ENCODE results near the gene ARID3A. TPM values are rescaled to one million over a fixed set of nuclear protein-coding genes. Genes with fewer than 3 reads are reported as not detected.
"Not testable (repeated sequence)": the region's sequence is repeated elsewhere in the genome, so short reads cannot be mapped to it uniquely, and the experiment has no call there.

The ARID3A gene, protein sequence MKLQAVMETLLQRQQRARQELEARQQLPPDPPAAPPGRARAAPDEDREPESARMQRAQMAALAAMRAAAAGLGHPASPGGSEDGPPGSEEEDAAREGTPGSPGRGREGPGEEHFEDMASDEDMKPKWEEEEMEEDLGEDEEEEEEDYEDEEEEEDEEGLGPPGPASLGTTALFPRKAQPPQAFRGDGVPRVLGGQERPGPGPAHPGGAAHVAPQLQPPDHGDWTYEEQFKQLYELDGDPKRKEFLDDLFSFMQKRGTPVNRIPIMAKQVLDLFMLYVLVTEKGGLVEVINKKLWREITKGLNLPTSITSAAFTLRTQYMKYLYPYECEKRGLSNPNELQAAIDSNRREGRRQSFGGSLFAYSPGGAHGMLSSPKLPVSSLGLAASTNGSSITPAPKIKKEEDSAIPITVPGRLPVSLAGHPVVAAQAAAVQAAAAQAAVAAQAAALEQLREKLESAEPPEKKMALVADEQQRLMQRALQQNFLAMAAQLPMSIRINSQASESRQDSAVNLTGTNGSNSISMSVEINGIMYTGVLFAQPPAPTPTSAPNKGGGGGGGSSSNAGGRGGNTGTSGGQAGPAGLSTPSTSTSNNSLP
- polyA plus RNA-seq (ENCODE audit: insufficient read length in 3 of 3), result 10 to 100 TPM; 19.9 to 37.0 (median 28.3) TPM
- long read RNA-seq, donor 1, result 0 reads
- long read RNA-seq, donor 2, partial matches to known transcripts, result 35 of 36 reads
- long read RNA-seq, donor 2, other reads (novel, unspliced or antisense), result 0 of 36 reads
- long read RNA-seq, donor 3, partial matches to known transcripts, result 0 of 1 reads
- long read RNA-seq, donor 3, other reads (novel, unspliced or antisense), result 0 of 1 reads
- long read RNA-seq, donor 4, result 0 reads
- long read RNA-seq, donor 5, result 0 reads
- long read RNA-seq, donor 6, partial matches to known transcripts, result 16 of 18 reads
- long read RNA-seq, donor 6, other reads (novel, unspliced or antisense), result 0 of 18 reads
- long read RNA-seq, donor 7, full-length matches to known transcripts, result 1 of 35 reads
- long read RNA-seq, donor 7, partial matches to known transcripts, result 34 of 35 reads
- long read RNA-seq, donor 7, other reads (novel, unspliced or antisense), result 0 of 35 reads
- long read RNA-seq, donor 8, result 0 reads
- long read RNA-seq, donor 9, result 0 reads
- long read RNA-seq, donor 10, full-length matches to known transcripts, result 1 of 1 reads
- long read RNA-seq, donor 10, partial matches to known transcripts, result 0 of 1 reads
- long read RNA-seq, donor 10, other reads (novel, unspliced or antisense), result 0 of 1 reads
- long read RNA-seq, donor 11, partial matches to known transcripts, result 0 of 1 reads
- long read RNA-seq, donor 11, other reads (novel, unspliced or antisense), result 0 of 1 reads
- long read RNA-seq, donor 12, result 0 reads
- long read RNA-seq, donor 13, result 0 reads
- long read RNA-seq, donor 14, result 0 reads
- long read RNA-seq, donor 15, result 0 reads
- long read RNA-seq, donor 16, full-length matches to known transcripts, result 4 of 4 reads
- long read RNA-seq, donor 16, partial matches to known transcripts, result 0 of 4 reads
- long read RNA-seq, donor 16, other reads (novel, unspliced or antisense), result 0 of 4 reads

DNA sequence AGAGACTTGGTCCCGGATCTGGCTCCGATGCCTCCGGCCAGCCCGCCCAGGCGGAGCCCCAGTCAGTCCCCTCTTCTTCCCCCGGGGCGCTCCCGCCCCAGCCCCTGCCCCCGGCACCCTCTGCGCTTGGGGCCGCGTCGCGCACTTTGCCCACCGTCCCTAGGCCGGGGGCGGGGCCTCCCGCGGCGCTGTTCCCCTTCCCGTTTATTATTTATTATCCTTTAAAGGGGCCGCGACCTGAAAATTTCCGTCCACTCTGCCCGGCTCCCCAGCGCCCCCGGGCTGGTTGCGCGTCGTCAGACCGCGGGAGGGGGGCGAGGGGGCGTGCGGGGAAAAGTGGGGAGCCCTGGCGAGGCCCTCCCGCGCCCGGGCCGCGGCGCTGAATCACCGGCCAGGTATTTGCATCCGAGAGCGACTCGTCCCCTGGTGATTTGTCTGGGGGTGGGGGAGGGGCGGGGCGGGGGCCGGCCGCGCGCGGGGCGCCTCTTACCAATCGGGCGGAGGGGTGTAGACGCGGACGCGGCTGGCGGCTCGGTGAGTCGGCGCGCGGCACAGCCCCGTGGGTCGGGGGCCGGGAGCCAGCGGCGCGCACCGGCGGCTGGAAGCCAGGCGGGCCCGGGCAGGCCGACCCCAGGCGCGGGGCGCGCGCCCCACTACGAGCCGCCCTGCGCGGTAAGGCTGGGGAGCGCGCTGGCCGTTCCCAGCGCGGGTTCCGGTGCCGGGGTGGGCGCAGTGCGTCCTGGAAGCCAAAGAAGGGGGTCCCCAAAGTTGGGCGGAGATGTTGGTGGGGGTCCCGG lies at the start of gene ARID3A:
Gene ARID3A (plus strand): TSS at position 510 of the 797 bp plus-strand sequence. CDS start 3,494 bp downstream, outside the sequence.
- peak in 8 of 11 donors; percentile 78 to 87 (median 84) for DNase-seq (ENCODE audit: extremely low read depth in 1 of 11, low read depth in 9 of 11, low spot score in 4 of 11)

DNA sequence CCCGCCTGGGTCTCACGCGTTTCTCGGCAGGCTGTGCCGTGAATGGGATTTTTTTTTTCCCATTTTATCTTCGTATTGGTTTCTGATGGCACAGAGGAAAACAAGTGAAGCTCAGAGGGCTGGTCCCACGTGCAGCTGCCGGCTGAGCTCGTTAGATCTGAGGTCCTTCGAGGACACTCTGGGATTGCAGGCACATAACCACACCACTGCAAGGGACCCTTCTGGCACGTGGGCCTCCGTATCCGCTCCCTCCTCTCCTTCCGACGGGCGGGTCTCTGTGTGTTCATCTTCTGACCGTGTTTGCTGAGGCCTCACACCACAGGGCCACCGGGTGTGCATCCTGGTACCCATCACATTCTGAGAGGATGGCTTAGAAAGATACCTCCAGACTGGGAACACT lies 49.7 kb upstream of the ARID3A start:
- no peak for DNase-seq (ENCODE audit: extremely low read depth in 1 of 11, low read depth in 9 of 11, low spot score in 4 of 11)

- no peak for DNase-seq (ENCODE audit: extremely low read depth in 1 of 11, low read depth in 9 of 11, low spot score in 4 of 11)
Measured at GRCh38 chr19:876780-877314, 49.0 kb upstream of the ARID3A start.

DNA sequence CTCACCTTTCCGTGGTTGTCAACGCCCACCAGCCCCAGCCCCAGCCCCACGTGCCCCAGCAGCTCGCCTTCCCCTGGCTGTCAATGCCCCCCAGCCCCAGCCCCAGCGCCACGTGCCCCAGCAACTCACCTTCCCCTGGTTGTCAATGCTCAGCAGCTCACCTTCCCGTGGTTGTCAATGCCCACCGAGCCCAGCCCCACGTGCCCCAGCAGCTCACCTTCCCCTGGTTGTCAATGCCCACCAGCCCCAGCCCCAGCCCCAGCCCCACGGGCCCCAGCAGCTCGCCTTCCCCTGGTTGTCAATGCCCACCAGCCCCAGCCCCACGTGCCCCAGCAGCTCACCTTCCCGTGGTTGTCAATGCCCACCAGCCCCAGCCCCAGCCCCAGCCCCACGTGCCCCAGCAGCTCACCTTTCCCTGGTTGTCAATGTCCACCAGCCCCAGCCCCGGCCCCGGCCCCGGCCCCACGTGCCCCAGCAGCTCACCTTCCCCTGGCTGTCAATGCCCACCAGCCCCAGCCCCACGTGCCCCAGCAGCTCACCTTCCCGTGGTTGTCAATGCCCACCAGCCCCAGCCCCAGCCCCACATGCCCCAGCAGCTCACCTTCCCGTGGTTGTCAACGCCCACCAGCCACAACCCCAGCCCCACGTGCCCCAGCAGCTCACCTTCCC lies 47.7 kb upstream of the ARID3A start:
- DNase-seq (ENCODE audit: extremely low read depth in 1 of 11, low read depth in 9 of 11, low spot score in 4 of 11), result not testable (repeated sequence)

DNA sequence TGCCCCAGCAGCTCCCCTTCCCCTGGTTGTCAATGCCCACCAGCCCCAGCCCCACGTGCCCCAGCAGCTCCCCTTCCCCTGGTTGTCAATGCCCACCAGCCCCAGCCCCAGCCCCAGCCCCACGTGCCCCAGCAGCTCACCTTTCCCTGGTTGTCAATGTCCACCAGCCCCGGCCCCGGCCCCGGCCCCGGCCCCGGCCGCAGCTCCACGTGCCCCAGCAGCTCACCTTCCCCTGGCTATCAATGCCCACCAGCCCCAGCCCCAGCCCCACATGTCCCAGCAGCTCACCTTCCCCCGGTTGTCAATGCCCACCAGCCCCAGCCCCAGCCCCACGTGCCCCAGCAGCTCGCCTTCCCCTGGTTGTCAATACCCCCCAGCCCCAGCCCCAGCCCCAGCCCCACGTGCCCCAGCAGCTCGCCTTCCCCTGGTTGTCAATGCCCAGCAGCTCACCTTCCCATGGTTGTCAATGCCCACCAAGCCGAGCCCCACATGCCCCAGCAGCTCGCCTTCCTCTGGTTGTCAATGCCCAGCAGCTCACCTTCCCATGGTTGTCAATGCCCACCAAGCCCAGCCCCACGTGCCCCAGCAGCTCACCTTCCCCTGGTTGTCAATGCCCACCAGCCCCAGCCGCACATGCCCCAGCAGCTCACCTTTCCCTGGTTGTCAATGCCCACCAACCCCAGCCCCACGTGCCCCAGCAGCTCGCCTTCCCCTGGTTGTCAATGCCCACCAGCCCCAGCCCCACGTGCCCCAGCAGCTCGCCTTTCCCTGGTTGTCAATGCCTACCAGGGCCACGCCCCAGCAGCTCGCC lies 46.9 kb upstream of the ARID3A start:
- not testable (repeated sequence) for DNase-seq (ENCODE audit: extremely low read depth in 1 of 11, low read depth in 9 of 11, low spot score in 4 of 11)

- no peak for DNase-seq (ENCODE audit: extremely low read depth in 1 of 11, low read depth in 9 of 11, low spot score in 4 of 11)
Measured at GRCh38 chr19:879711-880438, 46.0 kb upstream of the ARID3A start.

- DNase-seq (ENCODE audit: extremely low read depth in 1 of 11, low read depth in 9 of 11, low spot score in 4 of 11), result no peak
Measured at GRCh38 chr19:881385-882071, 44.3 kb upstream of the ARID3A start.

- DNase-seq (ENCODE audit: extremely low read depth in 1 of 11, low read depth in 9 of 11, low spot score in 4 of 11), result no peak
Measured at GRCh38 chr19:882871-883497, 42.9 kb upstream of the ARID3A start.

DNA sequence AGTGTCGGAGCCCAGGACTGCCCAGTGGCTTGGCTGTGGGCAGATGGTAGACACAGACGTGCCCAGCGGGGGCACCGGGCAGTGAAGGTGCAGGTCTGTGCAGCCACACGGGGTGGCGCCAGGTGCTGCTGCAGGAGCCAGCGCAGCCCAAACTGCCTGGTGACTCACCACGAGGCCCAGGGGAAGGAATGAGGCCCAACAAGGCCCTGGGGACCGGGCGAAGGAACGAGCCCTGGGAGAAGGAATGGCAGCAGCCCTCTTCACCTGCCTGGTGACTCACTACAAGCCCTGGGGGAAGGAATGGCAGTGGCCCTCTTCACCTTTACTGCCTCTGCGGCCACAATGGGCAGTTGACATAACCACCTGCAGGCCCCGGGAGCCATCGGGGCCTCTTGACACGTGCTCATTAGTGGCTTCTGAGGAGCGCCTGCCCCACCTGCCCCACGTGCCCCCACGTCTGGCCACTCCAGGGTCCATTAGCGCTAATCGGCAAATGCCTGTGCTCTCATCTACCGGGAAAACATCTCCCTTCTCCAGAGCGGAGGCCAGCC lies 42.1 kb upstream of the ARID3A start:
- DNase-seq (ENCODE audit: extremely low read depth in 1 of 11, low read depth in 9 of 11, low spot score in 4 of 11), result no peak

- DNase-seq (ENCODE audit: extremely low read depth in 1 of 11, low read depth in 9 of 11, low spot score in 4 of 11), result no peak
Measured at GRCh38 chr19:884420-885211, 41.2 kb upstream of the ARID3A start.

- no peak for DNase-seq (ENCODE audit: extremely low read depth in 1 of 11, low read depth in 9 of 11, low spot score in 4 of 11)
Measured at GRCh38 chr19:885536-886224, 40.2 kb upstream of the ARID3A start.

DNA sequence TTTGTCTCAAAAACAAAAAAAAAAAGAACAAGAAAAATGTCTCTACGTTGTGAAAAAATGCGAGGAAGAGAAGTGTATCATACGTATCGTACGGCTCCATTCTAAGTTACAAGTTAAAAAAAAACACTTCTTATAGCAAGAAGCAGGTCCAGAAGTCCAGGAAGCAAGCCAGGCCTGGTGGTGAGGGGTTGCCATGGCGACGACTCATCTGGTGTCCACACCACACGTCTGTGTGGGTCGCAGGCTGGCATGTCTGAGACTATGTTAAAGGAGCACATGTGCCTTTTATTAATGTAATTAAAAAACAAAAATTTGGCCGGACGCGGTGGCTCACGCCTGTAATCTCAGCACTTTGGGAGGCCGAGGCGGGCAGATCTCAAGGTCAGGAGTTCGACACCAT lies 38.8 kb upstream of the ARID3A start:
- DNase-seq (ENCODE audit: extremely low read depth in 1 of 11, low read depth in 9 of 11, low spot score in 4 of 11), result no peak

GRCh38 chr19:887599-887998 lies 38.2 kb upstream of the ARID3A start:
- DNase-seq (ENCODE audit: extremely low read depth in 1 of 11, low read depth in 9 of 11, low spot score in 4 of 11), result no peak
